Lung (tissue), 12 donors: ENCODE data around the gene DNAJC15. TPM values are rescaled to one million over a fixed set of nuclear protein-coding genes. Genes with fewer than 3 reads are reported as not detected.

Experiments used
- ATAC-seq: fragments of 200-7000 bp; cut with Tn5 transposase; one replicate; pipeline ENCODE4 v1.9.1; 2020; ENCODE audit warnings: moderate number of reproducible peaks; ENCODE audit not compliant: insufficient read depth, low FRiP score
- DNase-seq, 3 donors: peaks; one replicate each; pipeline ENCODE4 v3.0.0-alpha.2; 2013 to 2017
- H3K27ac ChIP-seq, 2 donors: one replicate each; pipeline ENCODE4 v1.5.1; 2013; ENCODE audit warnings: mild to moderate bottlenecking in 2 of 2, moderate library complexity in 2 of 2, control low read depth in 1 of 2, inconsistent platforms in 1 of 2, low read depth in 1 of 2, low read length in 1 of 2
- H3K27me3 ChIP-seq, 3 donors: one replicate each; pipeline ENCODE4 v1.5.1; 2013; ENCODE audit warnings: low read length in 2 of 3; ENCODE audit not compliant: control insufficient read depth in 3 of 3, insufficient read depth in 3 of 3
- H3K36me3 ChIP-seq, 4 donors: one replicate each; pipeline ENCODE4 v1.5.1; 2013; ENCODE audit warnings: low read length in 4 of 4, mild to moderate bottlenecking in 1 of 4, moderate library complexity in 1 of 4; ENCODE audit not compliant: control insufficient read depth in 4 of 4, insufficient read depth in 4 of 4
- H3K4me1 ChIP-seq, 5 donors: one replicate each; pipeline ENCODE4 v1.5.1; 2013; ENCODE audit warnings: low read length in 5 of 5, mild to moderate bottlenecking in 2 of 5, moderate library complexity in 1 of 5; ENCODE audit not compliant: control insufficient read depth in 5 of 5, insufficient read depth in 5 of 5
- H3K4me3 ChIP-seq: one replicate; pipeline ENCODE4 v1.5.1; 2013; ENCODE audit warnings: mild to moderate bottlenecking, control low read depth, moderate library complexity
- H3K9ac ChIP-seq, 2 donors: one replicate each; pipeline ENCODE4 v1.5.1; 2013; ENCODE audit warnings: low read length in 2 of 2, control low read depth in 1 of 2; ENCODE audit not compliant: insufficient read depth in 1 of 2
- H3K9me3 ChIP-seq, 4 donors: one replicate each; pipeline ENCODE4 v1.5.1; 2013; ENCODE audit warnings: low read length in 3 of 4, mild to moderate bottlenecking in 1 of 4, moderate library complexity in 1 of 4; ENCODE audit not compliant: control insufficient read depth in 4 of 4, insufficient read depth in 3 of 4
- WGBS, 2 donors: extraction: QIAGEN DNeasy Blood & Tissue Kit; methylation state at CpG; one replicate each; pipeline ENCODE4 v1.1.7; 2013; 5-methylcytosine and 5-hydroxymethylcytosine counted together
- polyA plus RNA-seq, 2 donors: library from polyadenylated mRNA; stranded (reverse); fragments of 200-250 nt; gene quantifications; one replicate each; pipeline ENCODE4 v1.2.1, GENCODE V29; 2013
- total RNA-seq, 2 donors: library from RNA; depleted of rRNA in 1 of 2; stranded (reverse); fragments of >200 nt in 1 of 2; gene quantifications; one replicate each; pipeline ENCODE4 v1.2.1, GENCODE V29; 2014 to 2021
- TF ChIP-seq, protein P1 (sequence below): IDR thresholded peaks from 2 replicates; pipeline ENCODE4 v1.5.1; 2012; ENCODE audit warnings: mild to moderate bottlenecking; ENCODE audit errors: control extremely low read depth, extremely low read depth
- donor health status: control.
- donor health status: control.
- donor health status: Bipolar disorder and iron deficiency.
- donor health status: healthy.
- donor health status: DM: yes; HTN: yes; CAD: no.

The DNAJC15 gene
- total and polyA plus RNA-seq, 4 donors, result 16.8 to 21.8 (median 19.2) TPM

DNA sequence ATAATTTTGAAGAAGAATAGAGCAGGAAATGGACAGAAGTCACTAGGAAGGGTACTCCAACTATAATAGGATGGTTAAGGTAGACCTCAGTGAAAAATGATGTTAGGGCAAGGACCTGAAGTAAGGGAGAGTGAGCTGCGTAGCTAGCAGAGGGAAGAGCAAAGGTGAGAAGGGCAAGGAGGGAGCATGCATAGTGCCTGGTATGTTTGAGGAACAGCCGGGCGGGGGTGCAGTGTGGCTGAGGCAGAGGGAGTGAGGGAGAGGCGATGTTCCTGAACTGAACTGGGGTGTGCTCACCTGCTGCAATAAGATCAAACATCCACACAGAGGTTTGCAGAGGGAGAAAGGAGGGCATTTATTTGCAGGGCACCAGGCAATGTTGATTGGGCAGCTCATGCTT is 110.4 kb downstream of the DNAJC15 start:
- H3K9ac ChIP-seq, result no peak overlapping the region
- 81 to 93% methylated on average over 4 of the region's 4 CpGs for WGBS, 2 donors
- no peak overlapping the region for H3K27ac ChIP-seq
- TF ChIP-seq, protein P1, sequence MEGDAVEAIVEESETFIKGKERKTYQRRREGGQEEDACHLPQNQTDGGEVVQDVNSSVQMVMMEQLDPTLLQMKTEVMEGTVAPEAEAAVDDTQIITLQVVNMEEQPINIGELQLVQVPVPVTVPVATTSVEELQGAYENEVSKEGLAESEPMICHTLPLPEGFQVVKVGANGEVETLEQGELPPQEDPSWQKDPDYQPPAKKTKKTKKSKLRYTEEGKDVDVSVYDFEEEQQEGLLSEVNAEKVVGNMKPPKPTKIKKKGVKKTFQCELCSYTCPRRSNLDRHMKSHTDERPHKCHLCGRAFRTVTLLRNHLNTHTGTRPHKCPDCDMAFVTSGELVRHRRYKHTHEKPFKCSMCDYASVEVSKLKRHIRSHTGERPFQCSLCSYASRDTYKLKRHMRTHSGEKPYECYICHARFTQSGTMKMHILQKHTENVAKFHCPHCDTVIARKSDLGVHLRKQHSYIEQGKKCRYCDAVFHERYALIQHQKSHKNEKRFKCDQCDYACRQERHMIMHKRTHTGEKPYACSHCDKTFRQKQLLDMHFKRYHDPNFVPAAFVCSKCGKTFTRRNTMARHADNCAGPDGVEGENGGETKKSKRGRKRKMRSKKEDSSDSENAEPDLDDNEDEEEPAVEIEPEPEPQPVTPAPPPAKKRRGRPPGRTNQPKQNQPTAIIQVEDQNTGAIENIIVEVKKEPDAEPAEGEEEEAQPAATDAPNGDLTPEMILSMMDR, result no peak
- no peaks in the 10 kb centered on the region for H3K9me3 ChIP-seq
- H3K4me1 ChIP-seq, result peaks cover 0 to 9% (median 0%) of the 10 kb centered on the region in 5 donors
- H3K27me3 ChIP-seq, result no peaks in the 10 kb centered on the region
- H3K36me3 ChIP-seq, result no peaks in the 10 kb centered on the region
- DNase-seq (no peak), ATAC-seq (no peak)
- no peak overlapping the region for H3K4me3 ChIP-seq

DNA sequence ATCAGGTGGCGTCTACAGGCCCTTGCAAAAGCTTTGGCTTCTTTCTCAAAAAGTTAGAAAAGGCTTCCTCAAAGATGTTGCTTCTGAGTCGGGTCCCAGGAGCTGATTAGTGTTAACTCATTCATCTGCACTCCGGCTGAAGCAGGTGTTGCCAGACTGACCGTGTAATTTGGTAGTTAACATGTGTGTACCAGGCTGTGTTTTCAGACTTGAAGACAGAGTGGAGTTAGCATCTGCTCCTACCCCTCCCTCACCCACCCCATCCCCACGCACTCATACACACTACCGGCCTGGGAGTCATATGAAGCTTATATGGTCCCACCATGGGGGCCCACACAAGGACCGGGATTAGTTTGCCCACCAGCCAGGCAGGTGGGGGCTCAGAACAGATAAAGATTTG is 111.5 kb downstream of the DNAJC15 start:
- no peak for DNase-seq
- 84 to 89% methylated on average over 7 of the region's 7 CpGs for WGBS, 2 donors
- Histone ChIP-seq H3K27ac (no peak overlapping the region), H3K36me3 (no peaks in the 10 kb centered on the region), H3K9me3 (no peaks in the 10 kb centered on the region), H3K4me3 (no peak overlapping the region), H3K9ac (no peak overlapping the region), H3K4me1 (peaks cover 0 to 3% (median 0%) of the 10 kb centered on the region in 5 donors), H3K27me3 (no peaks in the 10 kb centered on the region)
- ATAC-seq, result no peak
- TF ChIP-seq, protein P1, result no peak

DNA sequence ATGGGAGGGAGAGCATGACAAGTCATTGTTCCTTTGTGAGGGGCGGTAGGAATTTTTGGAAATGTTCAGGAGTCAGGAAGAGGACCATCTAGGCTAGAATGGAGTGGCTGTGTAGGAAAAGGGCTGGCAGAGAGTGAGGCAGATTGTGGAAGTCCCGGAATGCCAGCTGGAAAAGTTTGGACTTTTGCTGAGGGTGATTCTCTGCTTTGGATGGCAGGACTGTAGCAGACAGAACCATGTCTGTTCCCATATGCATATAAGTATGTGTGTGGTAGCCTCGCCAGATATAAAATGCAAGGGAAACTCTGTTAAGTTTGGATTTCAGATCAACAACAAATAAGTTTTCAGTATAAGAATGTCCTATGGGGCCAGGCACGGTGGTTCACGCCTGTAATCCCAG is 112.1 kb downstream of the DNAJC15 start:
- Histone ChIP-seq H3K4me3 (no peak overlapping the region), H3K9me3 (no peaks in the 10 kb centered on the region), H3K27me3 (no peaks in the 10 kb centered on the region), H3K9ac (no peak overlapping the region), H3K4me1 (peaks cover 0 to 3% (median 0%) of the 10 kb centered on the region in 5 donors), H3K36me3 (no peaks in the 10 kb centered on the region), H3K27ac (no peak overlapping the region)
- DNase-seq (no peak), ATAC-seq (no peak)
- TF ChIP-seq, protein P1, result no peak
- WGBS, 2 donors, result 90 to 93% methylated on average over 5 of the region's 5 CpGs

DNA sequence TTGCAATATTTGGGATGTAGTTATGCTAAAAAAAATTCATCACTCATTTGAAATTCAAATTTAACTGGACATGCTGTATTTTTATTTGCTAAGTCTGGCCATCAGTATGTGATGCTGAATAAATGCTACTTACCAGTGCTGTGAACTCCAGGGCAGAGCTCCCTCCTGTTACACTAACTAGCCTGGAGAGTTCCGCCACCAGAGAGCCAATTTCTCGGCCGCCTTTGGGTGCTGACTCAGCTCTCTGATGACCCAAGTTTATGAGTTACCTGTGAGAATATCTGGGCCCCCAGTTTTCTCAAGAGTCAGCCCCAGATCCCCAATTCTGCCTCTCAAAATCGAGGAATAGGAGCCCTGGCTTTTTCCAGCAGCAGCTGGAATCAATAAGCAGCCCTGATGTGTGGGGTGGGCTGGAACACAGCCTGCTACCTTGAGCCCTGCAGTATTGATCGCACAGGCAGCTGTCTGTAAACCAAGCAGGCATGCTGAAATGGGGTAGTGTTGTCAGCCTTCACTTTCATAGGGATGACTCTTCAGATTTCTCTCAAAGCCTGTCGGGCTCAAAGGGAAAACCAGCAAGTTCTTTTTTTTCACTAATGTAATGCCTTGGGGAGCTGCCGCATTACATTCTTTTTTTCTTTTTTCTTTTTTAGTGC is 113.7 kb downstream of the DNAJC15 start:
- no peak for ATAC-seq
- 66 to 78% methylated on average over 7 of the region's 7 CpGs for WGBS, 2 donors
- Histone ChIP-seq H3K27me3 (no peaks in the 10 kb centered on the region), H3K9ac (no peak overlapping the region), H3K4me3 (no peak overlapping the region), H3K36me3 (no peaks in the 10 kb centered on the region), H3K27ac (no peak overlapping the region), H3K4me1 (peaks cover 0 to 3% (median 0%) of the 10 kb centered on the region in 5 donors), H3K9me3 (no peaks in the 10 kb centered on the region)
- TF ChIP-seq, protein P1, result no peak
- DNase-seq, result no peak
